GM23338 (cell line): Measurements from ENCODE around the gene PRKCQ. TPM values are rescaled to one million over a fixed set of nuclear protein-coding genes. Genes with fewer than 3 reads are reported as not detected.

Experiments used
- ATAC-seq: fragments of 200-7000 bp; cut with Tn5 transposase; 3 replicates; pipeline ENCODE4 v1.9.1; 2020
- DNase-seq: peaks from one replicate; pipeline ENCODE4 v3.0.0-alpha.2; 2015; ENCODE audit warnings: low spot score
- H2AFZ ChIP-seq: fragments of 200-600 bp; sonication (generic); 2 replicates; pipeline ENCODE4 v1.8.0; 2016; ENCODE audit warnings: antibody characterized with exemption, mild to moderate bottlenecking, moderate library complexity
- H3F3A ChIP-seq: fragments of 200-600 bp; sonication (generic); replicated peaks from 2 replicates; pipeline ENCODE4 v1.8.0; 2017; ENCODE audit warnings: antibody characterized with exemption, mixed run types, low read depth
- H3K27ac ChIP-seq: fragments of 200-600 bp; sonication (generic); 2 replicates; pipeline ENCODE4 v1.6.1; 2016; ENCODE audit warnings: low read depth
- H3K27me3 ChIP-seq: fragments of 200-600 bp; sonication (generic); 2 replicates; pipeline ENCODE4 v1.8.0; 2016; ENCODE audit warnings: mild to moderate bottlenecking, mixed run types, moderate library complexity; ENCODE audit not compliant: insufficient read depth
- H3K36me3 ChIP-seq: fragments of 200-600 bp; sonication (generic); 2 replicates; pipeline ENCODE4 v1.8.0; 2016; ENCODE audit warnings: mild to moderate bottlenecking; ENCODE audit not compliant: insufficient read depth
- H3K4me1 ChIP-seq: fragments of 200-600 bp; sonication (generic); 2 replicates; pipeline ENCODE4 v1.8.0; 2016; ENCODE audit warnings: mild to moderate bottlenecking, moderate library complexity; ENCODE audit not compliant: insufficient read depth
- H3K4me2 ChIP-seq: fragments of 200-600 bp; sonication (generic); 2 replicates; pipeline ENCODE4 v1.7.1; 2017; ENCODE audit warnings: mixed run types
- H3K4me3 ChIP-seq: fragments of 200-600 bp; sonication (generic); 2 replicates; pipeline ENCODE4 v1.6.1; 2016; ENCODE audit warnings: mixed run types
- H3K79me2 ChIP-seq: fragments of 200-600 bp; sonication (generic); replicated peaks from 2 replicates; pipeline ENCODE4 v1.8.0; 2017; ENCODE audit warnings: mild to moderate bottlenecking; ENCODE audit not compliant: insufficient read depth
- H3K9me2 ChIP-seq: fragments of 200-600 bp; sonication (generic); 2 replicates; pipeline ENCODE4 v1.8.0; 2017; ENCODE audit not compliant: insufficient read depth
- H4K20me1 ChIP-seq: fragments of 200-600 bp; sonication (generic); replicated peaks from 2 replicates; pipeline ENCODE4 v1.8.0; 2017; ENCODE audit warnings: mild to moderate bottlenecking; ENCODE audit not compliant: insufficient read depth
- H3K27ac Mint-ChIP-seq: 2 replicates; pipeline ENCODE4 v1.8.0; 2020; ENCODE audit warnings: inconsistent platforms, mild to moderate bottlenecking, moderate library complexity, mixed read lengths
- H3K27me3 Mint-ChIP-seq: 3 replicates; pipeline ENCODE4 v1.8.0; 2022; ENCODE audit warnings: low read depth, mild to moderate bottlenecking, moderate library complexity, mixed read lengths, inconsistent platforms; ENCODE audit not compliant: insufficient read depth, poor library complexity
- H3K36me3 Mint-ChIP-seq: 3 replicates; pipeline ENCODE4 v1.8.0; 2021; ENCODE audit warnings: low read depth, mild to moderate bottlenecking, inconsistent platforms, moderate library complexity, mixed read lengths
- H3K4me1 Mint-ChIP-seq: 3 replicates; pipeline ENCODE4 v1.8.0; 2020; ENCODE audit warnings: mild to moderate bottlenecking, inconsistent platforms, mixed read lengths
- H3K4me3 Mint-ChIP-seq: 3 replicates; pipeline ENCODE4 v1.8.0; 2021; ENCODE audit warnings: moderate library complexity, mild to moderate bottlenecking, inconsistent platforms, mixed read lengths
- H3K9me3 Mint-ChIP-seq: 3 replicates; pipeline ENCODE4 v1.8.0; 2020; ENCODE audit warnings: moderate library complexity, mild to moderate bottlenecking, inconsistent platforms, mixed read lengths
- CREB1 ChIP-seq: fragments of 250-450 bp; sonication (Bioruptor Pico); IDR thresholded peaks from 2 replicates; pipeline ENCODE4 v1.5.0; 2020; ENCODE audit warnings: low read depth, mild to moderate bottlenecking, moderate library complexity
- ETS1 ChIP-seq: IDR thresholded peaks from 2 replicates; pipeline ENCODE4 v1.6.1; 2016; ENCODE audit warnings: antibody characterized with exemption
- EZH2 ChIP-seq: fragments of 200-600 bp; sonication (generic); IDR thresholded peaks from one replicate; pipeline ENCODE4 v1.8.0; 2017; ENCODE audit warnings: antibody characterized with exemption, mild to moderate bottlenecking, low read depth; ENCODE audit not compliant: unreplicated experiment
- EZH2phosphoT487 ChIP-seq: fragments of 200-600 bp; sonication (generic); IDR thresholded peaks from one replicate; pipeline ENCODE4 v1.8.1; 2018; ENCODE audit warnings: antibody characterized with exemption; ENCODE audit not compliant: unreplicated experiment
- JUNB ChIP-seq: IDR thresholded peaks from one replicate; pipeline ENCODE4 v1.6.1; 2016; ENCODE audit warnings: antibody characterized with exemption; ENCODE audit not compliant: unreplicated experiment
- NANOG ChIP-seq: IDR thresholded peaks from 2 replicates; pipeline ENCODE4 v1.6.1; 2016; ENCODE audit warnings: antibody characterized with exemption, borderline replicate concordance
- POLR2AphosphoS5 ChIP-seq: IDR thresholded peaks from 2 replicates; pipeline ENCODE4 v1.6.1; 2016; ENCODE audit warnings: antibody characterized with exemption, low read depth
- REST ChIP-seq: IDR thresholded peaks from one replicate; pipeline ENCODE4 v1.6.1; 2018; ENCODE audit warnings: antibody characterized with exemption; ENCODE audit not compliant: unreplicated experiment
- ZNF114 ChIP-seq: fragments of 250-450 bp; sonication (Bioruptor Pico); IDR thresholded peaks from 2 replicates; pipeline ENCODE4 v1.5.0; 2020; ENCODE audit warnings: mild to moderate bottlenecking, moderate library complexity
- ZNF331 ChIP-seq: fragments of 250-450 bp; sonication (Bioruptor Pico); IDR thresholded peaks from 2 replicates; pipeline ENCODE4 v1.5.0; 2020; ENCODE audit warnings: low read depth, mild to moderate bottlenecking, moderate library complexity
- polyA plus RNA-seq: library from polyadenylated mRNA; unstranded; fragments of >200 nt; fragmentation: Nextera tagmentation; extraction: Ambion mirVana; gene quantifications from 2 replicates; pipeline ENCODE4 v1.2.1, GENCODE V29; 2016
- total RNA-seq: library from RNA; depleted of rRNA; stranded (reverse); fragments of >200 nt; shearing (Covaris generic); gene quantifications from 2 replicates; pipeline ENCODE4 v1.2.3, GENCODE V29; 2014
- TF ChIP-seq, protein P1 (sequence below), 2 experiments: fragments of 200-600 bp in 1 of 2; sonication (generic) in 1 of 2; conservative IDR thresholded peaks; 2 replicates each; pipeline versions ENCODE4 v1.5.1 to v1.6.1; 2016 to 2017; ENCODE audit warnings: antibody characterized with exemption in 2 of 2, low read depth in 2 of 2, mild to moderate bottlenecking in 2 of 2, moderate library complexity in 1 of 2

The PRKCQ gene
- total and polyA plus RNA-seq, 2 experiments from 2014 or later = 12.6 to 28.5 TPM

DNA sequence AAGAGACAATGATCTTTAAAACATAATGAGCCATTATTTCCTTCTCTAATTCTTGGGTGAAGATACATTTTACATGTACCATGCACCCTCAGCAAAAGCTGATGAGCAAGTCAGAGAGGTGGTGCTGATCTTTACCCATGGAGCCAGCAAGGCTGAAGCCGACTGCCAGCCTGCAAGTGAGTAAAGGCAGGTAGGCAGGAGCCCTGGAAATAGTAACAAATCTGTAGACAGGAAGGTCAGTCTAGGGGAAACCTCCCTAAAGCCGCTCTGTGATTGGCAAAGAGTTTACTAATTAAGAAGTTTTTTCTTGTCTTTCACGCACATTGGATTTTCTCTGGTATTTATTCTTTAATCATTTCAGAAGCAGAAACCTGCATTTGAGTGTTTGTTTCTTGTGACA, 67.9 kb downstream of the PRKCQ start:
- H3K4me2 ChIP-seq = no peak overlapping the region
- no peak for DNase-seq
- peaks cover 10% of the 10 kb centered on the region for H3K4me1 Mint-ChIP-seq

GRCh38 chr10:6511347-6511746, 68.7 kb downstream of the PRKCQ start:
- Histone ChIP-seq H3K4me3 (no peak overlapping the region), H3F3A (no peaks in the 10 kb centered on the region), H3K27ac (no peak overlapping the region), H3K4me1 (no peaks in the 10 kb centered on the region; the same call in 1 of the 2 replicates), H3K36me3 (peaks cover 17% of the 10 kb centered on the region; the same call in 1 of the 2 replicates), H3K9me2 (no peaks in the 10 kb centered on the region), H2AFZ (no peak overlapping the region), H3K79me2 (no peaks in the 10 kb centered on the region), H3K4me2 (no peak overlapping the region), H3K27me3 (no peaks in the 10 kb centered on the region), H4K20me1 (no peaks in the 10 kb centered on the region)
- H3K27ac Mint-ChIP-seq = no peak overlapping the region
- H3K27me3 Mint-ChIP-seq = peaks cover 1% of the 10 kb centered on the region
- H3K4me1 Mint-ChIP-seq = peaks cover 3% of the 10 kb centered on the region
- H3K9me3 Mint-ChIP-seq = peaks cover 8% of the 10 kb centered on the region; the same call in 2 of the 3 replicates
- ATAC-seq (no peak), DNase-seq (no peak)
- H3K4me3 Mint-ChIP-seq = no peak overlapping the region
- peaks cover 30% of the 10 kb centered on the region for H3K36me3 Mint-ChIP-seq
- TF ChIP-seq ZNF331 (CRISPR knock-in tag) = no peak
- no peak for TF ChIP-seq CREB1 (CRISPR knock-in tag)
- TF ChIP-seq ETS1 = no peak
- TF ChIP-seq POLR2AphosphoS5 = no peak
- no peak for TF ChIP-seq EZH2
- no peak for TF ChIP-seq EZH2phosphoT487
- TF ChIP-seq ZNF114 (CRISPR knock-in tag) = no peak
- TF ChIP-seq, protein P1, sequence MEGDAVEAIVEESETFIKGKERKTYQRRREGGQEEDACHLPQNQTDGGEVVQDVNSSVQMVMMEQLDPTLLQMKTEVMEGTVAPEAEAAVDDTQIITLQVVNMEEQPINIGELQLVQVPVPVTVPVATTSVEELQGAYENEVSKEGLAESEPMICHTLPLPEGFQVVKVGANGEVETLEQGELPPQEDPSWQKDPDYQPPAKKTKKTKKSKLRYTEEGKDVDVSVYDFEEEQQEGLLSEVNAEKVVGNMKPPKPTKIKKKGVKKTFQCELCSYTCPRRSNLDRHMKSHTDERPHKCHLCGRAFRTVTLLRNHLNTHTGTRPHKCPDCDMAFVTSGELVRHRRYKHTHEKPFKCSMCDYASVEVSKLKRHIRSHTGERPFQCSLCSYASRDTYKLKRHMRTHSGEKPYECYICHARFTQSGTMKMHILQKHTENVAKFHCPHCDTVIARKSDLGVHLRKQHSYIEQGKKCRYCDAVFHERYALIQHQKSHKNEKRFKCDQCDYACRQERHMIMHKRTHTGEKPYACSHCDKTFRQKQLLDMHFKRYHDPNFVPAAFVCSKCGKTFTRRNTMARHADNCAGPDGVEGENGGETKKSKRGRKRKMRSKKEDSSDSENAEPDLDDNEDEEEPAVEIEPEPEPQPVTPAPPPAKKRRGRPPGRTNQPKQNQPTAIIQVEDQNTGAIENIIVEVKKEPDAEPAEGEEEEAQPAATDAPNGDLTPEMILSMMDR (conservative IDR thresholded peaks at IDR 0.05; ENCODE audit: low read depth in 2 of 2) = no peak
- no peak for TF ChIP-seq JUNB
- TF ChIP-seq REST = no peak
- TF ChIP-seq NANOG = no peak

More for the DNA sequence above, 67.9 kb downstream of the PRKCQ start:
- Histone ChIP-seq H3K9me2 (no peaks in the 10 kb centered on the region), H3K79me2 (no peaks in the 10 kb centered on the region), H3K36me3 (peaks cover 17% of the 10 kb centered on the region; the same call in 1 of the 2 replicates), H4K20me1 (no peaks in the 10 kb centered on the region), H3K4me3 (no peak overlapping the region), H3K4me1 (no peaks in the 10 kb centered on the region; the same call in 1 of the 2 replicates), H3F3A (no peaks in the 10 kb centered on the region), H3K27ac (no peak overlapping the region), H2AFZ (no peak overlapping the region), H3K27me3 (no peaks in the 10 kb centered on the region)
- Mint-ChIP-seq H3K36me3 (peaks cover 30% of the 10 kb centered on the region), H3K27me3 (peaks cover 1% of the 10 kb centered on the region), H3K9me3 (peaks cover 8% of the 10 kb centered on the region; the same call in 2 of the 3 replicates), H3K4me3 (no peak overlapping the region), H3K27ac (no peak overlapping the region)
- no peak for ATAC-seq
- TF ChIP-seq JUNB = no peak
